Right lung (tissue), 5 donors: ENCODE measurements around the gene GPX4. TPM values are rescaled to one million over a fixed set of nuclear protein-coding genes. Genes with fewer than 3 reads are reported as not detected.

ENCODE experiments used
- DNase-seq, 2 donors: peaks; one replicate each; pipeline ENCODE4 v3.0.0-alpha.2; 2013
- polyA plus RNA-seq, 5 donors: library from polyadenylated mRNA; unstranded; fragments of 120-200 nt; gene quantifications; one replicate each; pipeline versions ENCODE4 v1.2.1 to v1.2.3, GENCODE V29; 2013; ENCODE audit warnings: inconsistent platforms in 1 of 5, low replicate concordance in 1 of 5; ENCODE audit not compliant: insufficient read length in 5 of 5, insufficient read depth in 1 of 5

Gene GPX4
- polyA plus RNA-seq, 5 donors, result 141 to 288 (median 176) TPM

- no peak for DNase-seq
Observed at GRCh38 chr19:1098177-1099051, 5.4 kb upstream of the GPX4 start.

- DNase-seq, result peak in 1 of 2 donors; percentile 63
Observed at GRCh38 chr19:1101337-1101698, 2.5 kb upstream of the GPX4 start.

GRCh38 chr19:1102407-1103131 is 1.2 kb upstream of the GPX4 start:
- no peak for DNase-seq

- no peak for DNase-seq
Observed at GRCh38 chr19:1103132-1103707, 574 bp upstream of the GPX4 start.

GRCh38 chr19:1104311-1105007 is 665 bp downstream of the GPX4 start:
- peak; percentile 62 to 77 for DNase-seq

- no peak for DNase-seq
Observed at GRCh38 chr19:1105008-1105872, 1.4 kb downstream of the GPX4 start.

- DNase-seq, result no peak
Observed at GRCh38 chr19:1105873-1106840, 2.4 kb downstream of the GPX4 start.

GRCh38 chr19:1106841-1107660 is 3.3 kb downstream of the GPX4 start:
- DNase-seq, result no peak

- no peak for DNase-seq
Observed at GRCh38 chr19:1107661-1108261, 4.0 kb downstream of the GPX4 start.

GRCh38 chr19:1108291-1109031 is 4.7 kb downstream of the GPX4 start:
- no peak for DNase-seq

GRCh38 chr19:1109032-1109551 is 5.3 kb downstream of the GPX4 start:
- no peak for DNase-seq

- no peak for DNase-seq
Observed at GRCh38 chr19:1109697-1110671, 6.2 kb downstream of the GPX4 start.

GRCh38 chr19:1110809-1111640 is 7.2 kb downstream of the GPX4 start:
- no peak for DNase-seq

- no peak for DNase-seq
Observed at GRCh38 chr19:1111641-1112267, 8.0 kb downstream of the GPX4 start.
